WTC11 (cell line): ENCODE results near the gene TOPAZ1.

Source experiments
- ATF1 ChIP-seq: sonication (generic); formaldehyde crosslinking; IDR thresholded peaks from 2 replicates; pipeline ENCODE4 v1.8.1; 2023; ENCODE audit warnings: mild to moderate bottlenecking, moderate library complexity, missing genetic modification reagents
- NR3C1 ChIP-seq: sonication (generic); formaldehyde crosslinking; conservative IDR thresholded peaks from 2 replicates; pipeline ENCODE4 v1.8.1; 2023; ENCODE audit warnings: low read depth, mild to moderate bottlenecking, missing genetic modification reagents
- TF ChIP-seq, protein P1 (sequence below): sonication (generic); formaldehyde crosslinking; IDR thresholded peaks from 2 replicates; pipeline ENCODE4 v1.8.0; 2022; ENCODE audit warnings: mild to moderate bottlenecking, missing genetic modification reagents
- TF ChIP-seq, protein P2 (sequence below): fragments of 200-600 bp; IDR thresholded peaks from 2 replicates; pipeline ENCODE4 v1.8.0; 2022; ENCODE audit warnings: antibody characterized with exemption
- TF ChIP-seq, protein P3 (sequence below): sonication (generic); formaldehyde crosslinking; IDR thresholded peaks from 2 replicates; pipeline ENCODE4 v1.8.0; 2023; ENCODE audit warnings: missing genetic modification reagents, mild to moderate bottlenecking, borderline replicate concordance

DNA sequence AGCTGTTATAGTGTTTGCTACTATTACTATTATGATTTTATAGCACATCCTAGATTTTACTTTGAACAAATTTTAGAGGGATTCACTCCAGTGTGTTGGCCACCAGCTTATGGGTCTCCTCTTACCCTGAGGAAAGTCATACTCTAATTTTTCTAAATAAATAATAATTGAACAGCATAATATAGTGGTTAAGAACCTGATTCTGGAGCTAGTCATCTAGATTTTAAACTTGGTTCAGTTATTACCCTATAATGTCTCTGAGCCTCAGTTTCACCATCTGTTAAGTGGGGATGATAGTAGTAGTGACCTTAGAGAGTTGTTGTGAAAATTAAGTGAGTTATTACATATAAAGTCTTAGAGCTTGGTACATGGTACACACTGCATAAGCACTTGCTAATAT is 30.7 kb upstream of the TOPAZ1 start:
- TF ChIP-seq, protein P1, sequence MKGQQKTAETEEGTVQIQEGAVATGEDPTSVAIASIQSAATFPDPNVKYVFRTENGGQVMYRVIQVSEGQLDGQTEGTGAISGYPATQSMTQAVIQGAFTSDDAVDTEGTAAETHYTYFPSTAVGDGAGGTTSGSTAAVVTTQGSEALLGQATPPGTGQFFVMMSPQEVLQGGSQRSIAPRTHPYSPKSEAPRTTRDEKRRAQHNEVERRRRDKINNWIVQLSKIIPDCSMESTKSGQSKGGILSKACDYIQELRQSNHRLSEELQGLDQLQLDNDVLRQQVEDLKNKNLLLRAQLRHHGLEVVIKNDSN (CRISPR knock-in tag): no peak
- TF ChIP-seq, protein P2, sequence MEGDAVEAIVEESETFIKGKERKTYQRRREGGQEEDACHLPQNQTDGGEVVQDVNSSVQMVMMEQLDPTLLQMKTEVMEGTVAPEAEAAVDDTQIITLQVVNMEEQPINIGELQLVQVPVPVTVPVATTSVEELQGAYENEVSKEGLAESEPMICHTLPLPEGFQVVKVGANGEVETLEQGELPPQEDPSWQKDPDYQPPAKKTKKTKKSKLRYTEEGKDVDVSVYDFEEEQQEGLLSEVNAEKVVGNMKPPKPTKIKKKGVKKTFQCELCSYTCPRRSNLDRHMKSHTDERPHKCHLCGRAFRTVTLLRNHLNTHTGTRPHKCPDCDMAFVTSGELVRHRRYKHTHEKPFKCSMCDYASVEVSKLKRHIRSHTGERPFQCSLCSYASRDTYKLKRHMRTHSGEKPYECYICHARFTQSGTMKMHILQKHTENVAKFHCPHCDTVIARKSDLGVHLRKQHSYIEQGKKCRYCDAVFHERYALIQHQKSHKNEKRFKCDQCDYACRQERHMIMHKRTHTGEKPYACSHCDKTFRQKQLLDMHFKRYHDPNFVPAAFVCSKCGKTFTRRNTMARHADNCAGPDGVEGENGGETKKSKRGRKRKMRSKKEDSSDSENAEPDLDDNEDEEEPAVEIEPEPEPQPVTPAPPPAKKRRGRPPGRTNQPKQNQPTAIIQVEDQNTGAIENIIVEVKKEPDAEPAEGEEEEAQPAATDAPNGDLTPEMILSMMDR: no peak
- TF ChIP-seq NR3C1 (CRISPR knock-in tag): no peak
- TF ChIP-seq ATF1: no peak
- TF ChIP-seq, protein P3, sequence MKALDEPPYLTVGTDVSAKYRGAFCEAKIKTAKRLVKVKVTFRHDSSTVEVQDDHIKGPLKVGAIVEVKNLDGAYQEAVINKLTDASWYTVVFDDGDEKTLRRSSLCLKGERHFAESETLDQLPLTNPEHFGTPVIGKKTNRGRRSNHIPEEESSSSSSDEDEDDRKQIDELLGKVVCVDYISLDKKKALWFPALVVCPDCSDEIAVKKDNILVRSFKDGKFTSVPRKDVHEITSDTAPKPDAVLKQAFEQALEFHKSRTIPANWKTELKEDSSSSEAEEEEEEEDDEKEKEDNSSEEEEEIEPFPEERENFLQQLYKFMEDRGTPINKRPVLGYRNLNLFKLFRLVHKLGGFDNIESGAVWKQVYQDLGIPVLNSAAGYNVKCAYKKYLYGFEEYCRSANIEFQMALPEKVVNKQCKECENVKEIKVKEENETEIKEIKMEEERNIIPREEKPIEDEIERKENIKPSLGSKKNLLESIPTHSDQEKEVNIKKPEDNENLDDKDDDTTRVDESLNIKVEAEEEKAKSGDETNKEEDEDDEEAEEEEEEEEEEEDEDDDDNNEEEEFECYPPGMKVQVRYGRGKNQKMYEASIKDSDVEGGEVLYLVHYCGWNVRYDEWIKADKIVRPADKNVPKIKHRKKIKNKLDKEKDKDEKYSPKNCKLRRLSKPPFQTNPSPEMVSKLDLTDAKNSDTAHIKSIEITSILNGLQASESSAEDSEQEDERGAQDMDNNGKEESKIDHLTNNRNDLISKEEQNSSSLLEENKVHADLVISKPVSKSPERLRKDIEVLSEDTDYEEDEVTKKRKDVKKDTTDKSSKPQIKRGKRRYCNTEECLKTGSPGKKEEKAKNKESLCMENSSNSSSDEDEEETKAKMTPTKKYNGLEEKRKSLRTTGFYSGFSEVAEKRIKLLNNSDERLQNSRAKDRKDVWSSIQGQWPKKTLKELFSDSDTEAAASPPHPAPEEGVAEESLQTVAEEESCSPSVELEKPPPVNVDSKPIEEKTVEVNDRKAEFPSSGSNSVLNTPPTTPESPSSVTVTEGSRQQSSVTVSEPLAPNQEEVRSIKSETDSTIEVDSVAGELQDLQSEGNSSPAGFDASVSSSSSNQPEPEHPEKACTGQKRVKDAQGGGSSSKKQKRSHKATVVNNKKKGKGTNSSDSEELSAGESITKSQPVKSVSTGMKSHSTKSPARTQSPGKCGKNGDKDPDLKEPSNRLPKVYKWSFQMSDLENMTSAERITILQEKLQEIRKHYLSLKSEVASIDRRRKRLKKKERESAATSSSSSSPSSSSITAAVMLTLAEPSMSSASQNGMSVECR (CRISPR knock-in tag): no peak
